Fibroblast of skin of abdomen (primary cell): Measurements from ENCODE around the gene LHB.

Source experiments
- DNase-seq: peaks from one replicate; pipeline ENCODE4 v3.0.0-alpha.2; 2013

The LHB gene

GRCh38 chr19:49010453-49010852 is 6.4 kb downstream of the LHB start:
- DNase-seq: no peak

GRCh38 chr19:49009828-49010227 is 7.1 kb downstream of the LHB start:
- no peak for DNase-seq

- DNase-seq: no peak
Measured at GRCh38 chr19:49006905-49007304, 10.0 kb downstream of the LHB start.

- DNase-seq: no peak
Measured at GRCh38 chr19:49004964-49005614, 11.8 kb downstream of the LHB start.

GRCh38 chr19:49004133-49004532 is 12.8 kb downstream of the LHB start:
- no peak for DNase-seq

GRCh38 chr19:48999481-49000325 is 17.2 kb downstream of the LHB start:
- peak; percentile 65 for DNase-seq

GRCh38 chr19:48997972-48998371 is 18.9 kb downstream of the LHB start:
- peak; percentile 36 for DNase-seq

- DNase-seq: no peak
Measured at GRCh38 chr19:48994035-48994386, 22.9 kb downstream of the LHB start.

- peak; percentile 100 for DNase-seq
Measured at GRCh38 chr19:48993175-48994034, 23.5 kb downstream of the LHB start, which contains the start of the genes GYS1 and RUVBL2. TSS of gene GYS1 (minus strand) at chr19:48993309. CDS start at chr19:48993112, 197 bp downstream. TSS of gene RUVBL2 (plus strand) at chr19:48993887. CDS start at chr19:48993912, 25 bp downstream.

- no peak for DNase-seq
Measured at GRCh38 chr19:48992581-48993174, 24.2 kb downstream of the LHB start.

- DNase-seq: peak; percentile 79
Measured at GRCh38 chr19:48991873-48992580, 24.9 kb downstream of the LHB start.

GRCh38 chr19:48991011-48991609 is 25.8 kb downstream of the LHB start:
- no peak for DNase-seq

- DNase-seq: no peak
Measured at GRCh38 chr19:48990400-48990799, 26.5 kb downstream of the LHB start.

- DNase-seq: no peak
Measured at GRCh38 chr19:48989701-48990291, 27.1 kb downstream of the LHB start.

- no peak for DNase-seq
Measured at GRCh38 chr19:48988860-48989259, 28.0 kb downstream of the LHB start.

- no peak for DNase-seq
Measured at GRCh38 chr19:48988286-48988685, 28.6 kb downstream of the LHB start.

- no peak for DNase-seq
Measured at GRCh38 chr19:48987323-48987722, 29.6 kb downstream of the LHB start.

- no peak for DNase-seq
Measured at GRCh38 chr19:48986211-48986610, 30.7 kb downstream of the LHB start.

GRCh38 chr19:48985711-48986110 is 31.2 kb downstream of the LHB start:
- DNase-seq: no peak

- no peak for DNase-seq
Measured at GRCh38 chr19:48982280-48982679, 34.6 kb downstream of the LHB start.

- no peak for DNase-seq
Measured at GRCh38 chr19:48977061-48977460, 39.8 kb downstream of the LHB start.
